ENCODE data around the gene CAST.

The CAST gene

GRCh38 chr5:96823900-96824380 is 161.8 kb downstream of the CAST start:
- DNase-seq = no peak

Measured in central memory CD4-positive, alpha-beta T cell (primary cell).